Peyer's patch (tissue), 4 donors: ENCODE data around the gene TFCP2. TPM values are rescaled to one million over a fixed set of nuclear protein-coding genes. Genes with fewer than 3 reads are reported as not detected.
A peak's percentile ranks its signal among the peaks of the same experiment; 100 is the strongest.
"Not testable (repeated sequence)": the region's sequence is repeated elsewhere in the genome, so short reads cannot be mapped to it uniquely, and the experiment has no call there.

ENCODE experiments used
- DNase-seq, 3 donors: peaks; one replicate each; pipeline ENCODE4 v3.0.0-alpha.2; 2017 to 2019
- H3K27ac ChIP-seq, 4 donors: fragments of 200-600 bp; sonication (generic); one replicate each; pipeline ENCODE4 v1.5.1; 2016 to 2019
- H3K27me3 ChIP-seq, 2 donors: fragments of 200-600 bp; sonication (generic); one replicate each; pipeline ENCODE4 v1.5.1; 2019
- H3K36me3 ChIP-seq, 3 donors: fragments of 200-600 bp; sonication (generic); one replicate each; pipeline ENCODE4 v1.5.1; 2016 to 2019
- H3K4me1 ChIP-seq, 4 donors: fragments of 200-600 bp; sonication (generic); one replicate each; pipeline ENCODE4 v1.5.1; 2016 to 2019
- H3K4me3 ChIP-seq, 4 donors: fragments of 200-600 bp; sonication (generic); 1 replicate in 3 of 4; 2 replicates in 1 of 4; pipeline ENCODE4 v1.5.1; 2016 to 2019; ENCODE audit warnings: mild to moderate bottlenecking in 1 of 4
- H3K9me3 ChIP-seq, 4 donors: fragments of 200-600 bp; sonication (generic); one replicate each; pipeline ENCODE4 v1.5.1; 2016 to 2019; ENCODE audit warnings: mild to moderate bottlenecking in 1 of 4
- CTCF ChIP-seq, 6 experiments: fragments of 450-650 bp in 4 of 6; fragments of 200-600 bp in 2 of 6; sonication (generic) in 1 of 6; IDR thresholded peaks; one replicate each; pipeline ENCODE4 v1.5.1; 2017 to 2019; ENCODE audit warnings: antibody characterized with exemption in 6 of 6, mild to moderate bottlenecking in 3 of 6, moderate library complexity in 1 of 6
- POLR2A ChIP-seq, 2 donors: fragments of 450-650 bp; IDR thresholded peaks; one replicate each; pipeline ENCODE4 v1.5.1; 2017; ENCODE audit warnings: antibody characterized with exemption in 2 of 2, mild to moderate bottlenecking in 2 of 2, moderate library complexity in 2 of 2
- total RNA-seq, 4 donors: library from RNA; depleted of rRNA; stranded (reverse); fragments of >200 nt; gene quantifications; one replicate each; pipeline ENCODE4 v1.1.0, GENCODE V29; 2016

TFCP2 gene
- total RNA-seq: 10 to 100 TPM; 14.9 to 35.5 (median 19.4) TPM

GRCh38 chr12:51172515-51173431, at the start of gene TFCP2:
TFCP2 (minus strand) TSS chr12:51173135; CDS start chr12:51172422, 713 bp downstream.
- Histone ChIP-seq H3K27me3 (no peaks in the 10 kb centered on the region), H3K36me3 (no peaks in the 10 kb centered on the region), H3K4me3 (peak within 1 kb of the TSS; percentile 71 to 79 (median 76)), H3K9me3 (no peaks in the 10 kb centered on the region), H3K4me1 (peaks cover 0 to 17% (median 10%) of the 10 kb centered on the region in 4 donors), H3K27ac (peak within 1 kb of the TSS; percentile 90 to 97 (median 94))
- TF ChIP-seq POLR2A (IDR thresholded peaks at IDR 0.05): peak; percentile 52 to 78
- no peak for TF ChIP-seq CTCF (IDR thresholded peaks at IDR 0.05)
- peak; percentile 97 to 99 (median 97) for DNase-seq

GRCh38 chr12:51222461-51222860, 49.5 kb upstream of the TFCP2 start:
- Histone ChIP-seq H3K9me3 (no peaks in the 10 kb centered on the region), H3K4me3 (no peak overlapping the region), H3K27me3 (no peaks in the 10 kb centered on the region), H3K27ac (no peak overlapping the region), H3K4me1 (peaks cover 0 to 11% (median 5%) of the 10 kb centered on the region in 4 donors), H3K36me3 (no peaks in the 10 kb centered on the region)
- DNase-seq: no peak
- TF ChIP-seq POLR2A (IDR thresholded peaks at IDR 0.05) (no peak), CTCF (IDR thresholded peaks at IDR 0.05) (no peak)

- H3K36me3 ChIP-seq, H3K4me3 ChIP-seq, H3K27ac ChIP-seq, H3K27me3 ChIP-seq, DNase-seq, H3K9me3 ChIP-seq: not testable (repeated sequence)
- H3K4me1 ChIP-seq: peaks cover 0 to 11% (median 5%) of the 10 kb centered on the region in 4 donors
Measured at GRCh38 chr12:51219857-51220256, 46.9 kb upstream of the TFCP2 start.

GRCh38 chr12:51219322-51219721, 46.4 kb upstream of the TFCP2 start:
- TF ChIP-seq POLR2A (IDR thresholded peaks at IDR 0.05) (no peak), CTCF (IDR thresholded peaks at IDR 0.05) (no peak)
- H3K4me3 ChIP-seq: no peak overlapping the region
- no peaks in the 10 kb centered on the region for H3K36me3 ChIP-seq
- DNase-seq: no peak
- peaks cover 0 to 11% (median 5%) of the 10 kb centered on the region in 4 donors for H3K4me1 ChIP-seq
- H3K9me3 ChIP-seq: no peaks in the 10 kb centered on the region
- H3K27me3 ChIP-seq: no peaks in the 10 kb centered on the region
- H3K27ac ChIP-seq: no peak overlapping the region

- DNase-seq: no peak
- no peaks in the 10 kb centered on the region for H3K27me3 ChIP-seq
Measured at GRCh38 chr12:51218607-51219161, 45.7 kb upstream of the TFCP2 start.

More at GRCh38 chr12:51218607-51219161, 45.7 kb upstream of the TFCP2 start:
- Histone ChIP-seq H3K4me1 (peaks cover 0 to 11% (median 5%) of the 10 kb centered on the region in 4 donors), H3K4me3 (peak overlapping the region; percentile 72 to 99 (median 87)), H3K27ac (peak overlapping the region; percentile 94 to 97 (median 96)), H3K36me3 (no peaks in the 10 kb centered on the region), H3K9me3 (no peaks in the 10 kb centered on the region)
- peak in 3 of 6 experiments; percentile 16 to 19 (median 18) for TF ChIP-seq CTCF (IDR thresholded peaks at IDR 0.05)
- TF ChIP-seq POLR2A (IDR thresholded peaks at IDR 0.05): no peak
